Measurements from ENCODE around the gene CDC73.
"Not testable (repeated sequence)": the region's sequence is repeated elsewhere in the genome, so short reads cannot be mapped to it uniquely, and the experiment has no call there.

The CDC73 gene

DNA sequence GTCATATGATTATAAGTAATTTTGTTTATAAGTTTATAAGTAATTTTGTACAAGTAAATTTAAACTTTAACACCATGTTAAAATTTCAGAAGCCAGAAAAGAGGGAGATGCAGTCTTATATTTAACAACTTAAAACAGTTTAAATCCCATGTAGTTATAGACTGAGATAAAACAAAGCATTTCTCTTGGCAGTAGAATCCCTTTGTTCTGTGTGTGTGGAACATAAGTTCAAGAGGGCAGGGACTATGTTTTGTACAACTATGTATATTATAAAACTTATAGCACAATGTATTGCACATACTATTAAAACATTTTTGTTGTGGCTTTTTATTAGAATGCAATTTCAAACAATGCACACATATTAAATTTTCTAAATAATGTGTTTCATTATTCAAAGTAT, 109.3 kb downstream of the CDC73 start:
- DNase-seq (ENCODE audit: low read depth, low spot score), result not testable (repeated sequence)

DNA sequence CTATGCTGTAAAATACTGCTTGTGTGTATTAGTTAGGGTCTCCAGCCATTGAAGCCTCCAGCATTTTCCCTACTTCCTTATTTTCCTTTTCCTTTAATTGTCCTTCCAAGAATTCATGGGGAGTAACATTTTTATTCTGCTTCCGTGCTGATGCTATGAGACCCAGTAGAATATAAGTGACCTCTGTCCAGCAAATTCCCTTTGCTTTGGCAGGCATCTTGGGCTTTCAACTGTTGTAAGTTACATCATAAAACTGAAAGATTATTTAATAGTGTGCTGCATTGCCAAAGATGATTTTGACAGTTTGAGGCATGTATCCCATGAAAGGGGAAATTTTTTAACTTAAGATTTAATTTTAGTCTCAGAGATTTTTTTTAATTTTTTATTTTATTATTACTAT, 112.7 kb downstream of the CDC73 start:
- no peak for DNase-seq (ENCODE audit: low read depth, low spot score)

DNA sequence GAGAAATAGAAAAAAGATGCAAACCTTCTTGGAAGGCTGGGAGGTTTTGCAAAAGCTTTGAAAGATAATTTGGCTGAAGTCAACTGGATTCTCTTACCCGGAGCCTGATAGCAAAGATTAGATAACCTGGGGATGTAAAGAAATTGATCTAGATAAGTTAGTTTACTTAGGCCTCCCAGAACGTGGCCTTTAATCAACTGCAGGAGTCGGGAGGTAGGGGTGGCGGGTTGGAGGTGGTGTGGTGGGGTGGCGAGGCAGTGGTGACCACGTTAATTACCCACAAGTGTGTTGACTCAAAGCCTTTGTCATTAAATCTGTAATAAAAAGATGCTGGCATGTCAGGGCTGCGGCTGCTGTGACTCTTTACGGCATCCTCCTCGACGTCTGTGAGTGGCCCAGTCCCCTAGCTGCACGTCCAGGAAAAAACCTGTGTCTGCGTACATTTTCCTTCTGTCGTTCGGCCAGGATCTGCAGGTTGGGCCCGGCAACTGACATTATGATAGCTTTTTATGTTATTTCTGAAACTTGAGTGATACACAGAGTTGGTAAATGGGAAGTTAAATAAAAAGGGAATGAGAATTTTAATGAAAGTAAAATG, 115.6 kb downstream of the CDC73 start:
- DNase-seq (ENCODE audit: low read depth, low spot score), result no peak

DNA sequence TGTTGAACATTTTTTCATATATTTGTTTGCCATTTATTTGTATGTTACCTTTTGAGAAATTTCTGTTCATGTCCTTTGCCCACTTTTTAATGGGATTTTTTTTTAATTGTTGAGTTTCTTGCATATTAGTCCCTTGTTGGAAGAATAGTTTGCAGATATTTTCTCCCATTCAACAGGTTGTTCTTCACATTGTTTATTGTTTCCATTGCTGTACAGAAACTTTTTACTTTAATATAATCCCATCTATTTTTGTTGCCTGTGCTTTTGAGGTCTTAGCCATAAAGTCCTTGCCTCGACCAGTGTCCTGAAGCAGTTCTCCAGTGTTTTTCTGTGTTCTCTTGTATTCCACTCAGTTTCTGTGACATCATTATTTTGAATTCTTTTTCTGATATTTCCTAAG, 118.8 kb downstream of the CDC73 start:
- no peak for DNase-seq (ENCODE audit: low read depth, low spot score)

DNA sequence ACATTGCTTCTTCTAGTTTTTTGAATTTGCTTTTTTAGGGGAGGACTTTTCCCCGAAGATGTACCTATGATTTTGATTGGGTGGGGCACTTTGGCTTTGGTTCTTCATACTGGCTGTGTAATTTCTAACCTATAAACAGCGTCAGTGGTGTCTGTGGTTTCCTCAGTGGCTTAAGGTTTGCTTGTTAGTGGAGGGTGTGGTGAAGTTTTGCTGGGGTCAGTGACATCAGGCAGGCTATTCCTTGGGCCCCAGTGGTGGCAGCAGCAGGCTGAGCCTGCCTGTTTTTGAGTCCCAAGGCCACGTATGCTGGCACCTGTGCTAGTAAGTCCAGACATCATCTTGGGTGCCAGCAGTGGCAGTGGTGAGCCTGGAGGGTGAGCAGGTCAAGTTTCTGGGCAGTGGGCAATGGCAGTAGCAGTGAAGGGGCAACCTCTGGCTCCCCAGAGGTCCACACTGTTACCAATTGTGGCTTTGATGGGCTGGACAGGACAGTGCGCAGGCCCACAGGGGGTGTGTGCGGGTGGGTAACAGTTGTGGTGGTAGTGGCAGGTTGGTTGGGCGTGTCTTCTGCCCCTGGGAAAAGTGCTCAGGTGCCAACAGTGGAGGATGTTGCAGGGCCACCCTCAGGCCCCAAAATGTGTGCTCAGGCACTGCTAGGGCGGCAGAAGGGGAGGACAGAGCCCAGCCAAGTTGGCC, 119.4 kb downstream of the CDC73 start:
- DNase-seq (ENCODE audit: low read depth, low spot score), result no peak

DNA sequence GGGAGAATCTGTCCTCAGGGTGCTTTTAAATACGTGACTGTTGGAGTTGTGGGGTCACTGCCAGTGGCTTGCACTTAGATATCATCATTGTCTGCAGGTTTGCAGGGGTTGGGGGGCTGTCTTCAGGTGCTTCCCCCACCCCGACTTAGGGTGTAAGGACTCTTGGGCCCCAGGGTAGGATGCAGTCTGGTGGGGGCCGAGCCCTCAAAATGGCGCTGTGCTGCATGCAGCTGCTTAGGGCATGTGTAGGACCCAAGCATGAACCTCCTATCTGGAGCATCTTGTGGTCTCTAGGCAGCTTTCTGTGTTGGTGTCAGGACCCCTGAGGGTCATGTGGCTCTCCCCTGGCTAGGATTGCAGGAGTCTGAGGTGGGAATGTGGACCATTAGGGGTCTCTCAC, 120.2 kb downstream of the CDC73 start:
- no peak for DNase-seq (ENCODE audit: low read depth, low spot score)

DNA sequence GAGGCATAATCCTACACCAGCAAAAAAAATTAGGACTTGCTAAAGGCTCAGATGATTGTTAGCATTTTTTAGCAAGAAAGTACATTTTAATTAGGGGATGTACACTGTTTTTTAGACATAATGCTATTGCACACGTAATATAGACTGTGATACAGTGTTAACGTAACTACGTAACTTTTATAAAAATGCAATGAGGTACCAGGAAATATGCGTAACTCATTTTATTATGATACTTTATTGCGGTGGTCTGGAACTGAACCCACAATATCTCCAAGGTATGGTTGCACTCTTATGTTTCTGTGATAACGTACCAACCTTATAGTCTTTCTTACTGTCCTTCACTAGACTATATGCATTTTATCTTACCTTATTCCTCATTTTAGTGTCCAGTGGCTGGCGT, 127.4 kb downstream of the CDC73 start:
- DNase-seq (ENCODE audit: low read depth, low spot score), result no peak

DNA sequence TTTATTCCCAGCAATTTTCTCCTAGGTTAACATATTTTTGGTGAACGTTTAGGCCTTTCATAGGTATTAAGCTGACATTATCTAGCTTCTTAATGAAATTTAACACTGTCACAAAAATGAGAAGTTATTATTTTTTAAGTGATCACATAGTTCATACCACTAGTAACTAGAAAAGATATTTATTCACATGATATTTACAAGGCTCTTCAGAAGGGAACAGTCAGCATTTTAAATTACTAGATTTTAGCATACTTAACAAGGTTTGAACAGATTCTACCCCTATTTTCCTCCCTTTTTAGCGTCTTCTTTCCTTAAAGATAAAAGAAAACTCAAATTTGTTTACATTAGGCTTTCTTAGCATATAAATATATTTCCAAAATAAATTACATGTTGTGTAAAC, 130.1 kb downstream of the CDC73 start:
- no peak for DNase-seq (ENCODE audit: low read depth, low spot score)

DNA sequence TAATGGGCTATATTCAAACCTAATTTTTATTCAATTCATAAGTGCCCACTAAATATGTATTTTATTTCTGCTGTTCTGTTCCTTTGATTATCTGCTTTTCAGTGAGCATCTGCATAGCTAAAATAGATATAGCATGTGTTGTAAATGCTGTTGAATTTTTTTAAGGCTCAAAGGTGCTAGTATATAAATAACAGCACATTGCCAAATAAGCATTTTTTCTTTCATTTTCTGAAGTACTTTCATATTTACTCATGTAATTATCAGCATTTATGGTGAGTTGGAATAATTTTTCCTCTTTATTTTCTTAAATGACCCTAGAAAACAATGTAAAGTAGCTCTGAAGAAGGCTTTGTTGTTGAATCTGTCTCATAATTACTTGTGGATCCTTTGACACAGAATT, 134.2 kb downstream of the CDC73 start:
- no peak for DNase-seq (ENCODE audit: low read depth, low spot score)

DNA sequence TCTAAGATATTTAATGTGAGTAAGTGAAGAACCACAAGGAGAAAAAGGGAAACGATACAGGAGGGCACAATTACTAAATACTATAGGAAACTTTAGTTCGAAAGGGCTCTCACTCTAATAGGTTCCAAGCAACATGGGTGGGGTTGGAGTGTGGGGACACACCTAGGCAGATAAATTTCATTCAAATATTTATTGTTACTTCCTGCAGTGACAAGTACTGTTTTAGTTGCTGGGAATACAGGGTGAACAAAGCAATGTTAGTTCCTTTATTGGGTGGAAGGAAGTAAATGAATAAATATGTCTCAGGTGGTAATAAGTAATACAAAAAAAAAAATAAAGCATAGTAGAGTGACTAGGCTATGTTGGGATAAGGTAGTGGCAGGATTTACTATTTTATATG, 137.8 kb downstream of the CDC73 start:
- DNase-seq (ENCODE audit: low read depth, low spot score), result no peak

DNA sequence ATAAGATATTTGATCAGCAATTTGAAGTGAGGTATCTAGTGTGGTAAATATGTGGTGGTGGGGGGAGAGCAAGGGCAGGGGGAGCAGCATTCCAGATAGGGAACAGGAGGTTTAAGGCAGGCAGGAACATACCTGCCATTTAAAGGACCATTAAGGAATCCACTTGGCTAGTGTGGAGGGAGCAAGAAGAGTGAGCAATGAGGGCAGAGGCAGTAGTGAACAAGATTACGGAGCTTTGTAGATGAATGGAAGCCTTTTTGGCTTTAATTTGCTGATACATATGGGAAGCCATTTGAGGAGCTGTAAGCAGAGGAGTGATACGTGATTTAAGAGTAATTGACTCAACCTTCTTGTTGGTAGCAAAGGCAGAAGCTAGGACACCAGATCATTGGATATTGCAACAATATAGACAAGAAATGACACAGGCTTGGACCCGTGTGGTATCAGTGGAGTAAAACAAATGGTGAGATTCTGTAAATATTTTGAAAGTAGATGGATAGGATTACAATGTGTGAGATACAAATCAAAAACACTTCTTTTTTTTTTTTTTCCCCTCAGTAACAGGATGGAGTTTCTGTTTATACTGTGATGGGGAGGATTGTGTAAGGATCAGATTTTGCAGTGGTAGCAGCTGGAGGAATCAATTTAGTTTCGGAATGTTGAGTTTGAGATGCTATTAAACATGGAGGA, 138.4 kb downstream of the CDC73 start:
- DNase-seq (ENCODE audit: low read depth, low spot score), result no peak

DNA sequence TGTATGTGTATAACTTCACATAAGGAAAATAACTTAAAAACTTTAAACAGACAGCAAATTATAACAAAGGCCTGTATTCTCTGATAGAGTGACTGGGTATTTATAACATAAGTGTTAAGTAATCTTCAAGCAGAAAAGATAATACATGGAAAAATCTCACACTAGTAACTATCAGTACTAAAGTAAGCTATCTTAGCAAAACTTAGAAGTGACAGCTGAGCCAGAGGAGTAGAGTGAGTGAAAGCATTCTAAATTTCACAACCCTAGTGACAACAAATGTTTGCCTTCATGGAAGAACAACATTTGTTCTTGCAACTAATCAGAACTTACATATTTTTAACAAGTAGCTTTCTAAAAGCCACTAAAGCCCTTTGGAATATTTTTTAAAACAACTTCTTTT, 139.1 kb downstream of the CDC73 start:
- no peak for DNase-seq (ENCODE audit: low read depth, low spot score)

DNA sequence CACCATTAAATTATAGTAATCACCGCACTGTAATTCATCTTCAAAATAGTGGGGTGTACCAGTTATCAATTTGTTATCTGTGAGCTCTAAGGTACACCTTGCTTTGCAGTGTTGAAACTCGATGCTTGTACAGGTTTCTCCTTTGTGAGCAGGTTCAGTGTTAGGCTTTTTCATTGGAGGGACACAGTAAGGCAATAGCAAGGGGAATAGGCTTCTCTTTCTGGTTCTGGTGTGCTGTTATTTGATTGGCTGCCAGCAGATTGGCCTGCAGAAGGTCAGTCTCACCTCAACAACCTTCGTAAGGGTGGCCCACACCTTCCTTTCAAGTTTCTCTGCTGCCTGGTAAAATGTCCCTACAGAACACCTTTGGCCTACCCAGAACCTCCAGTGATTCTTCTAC, 140.8 kb downstream of the CDC73 start:
- no peak for DNase-seq (ENCODE audit: low read depth, low spot score)

DNA sequence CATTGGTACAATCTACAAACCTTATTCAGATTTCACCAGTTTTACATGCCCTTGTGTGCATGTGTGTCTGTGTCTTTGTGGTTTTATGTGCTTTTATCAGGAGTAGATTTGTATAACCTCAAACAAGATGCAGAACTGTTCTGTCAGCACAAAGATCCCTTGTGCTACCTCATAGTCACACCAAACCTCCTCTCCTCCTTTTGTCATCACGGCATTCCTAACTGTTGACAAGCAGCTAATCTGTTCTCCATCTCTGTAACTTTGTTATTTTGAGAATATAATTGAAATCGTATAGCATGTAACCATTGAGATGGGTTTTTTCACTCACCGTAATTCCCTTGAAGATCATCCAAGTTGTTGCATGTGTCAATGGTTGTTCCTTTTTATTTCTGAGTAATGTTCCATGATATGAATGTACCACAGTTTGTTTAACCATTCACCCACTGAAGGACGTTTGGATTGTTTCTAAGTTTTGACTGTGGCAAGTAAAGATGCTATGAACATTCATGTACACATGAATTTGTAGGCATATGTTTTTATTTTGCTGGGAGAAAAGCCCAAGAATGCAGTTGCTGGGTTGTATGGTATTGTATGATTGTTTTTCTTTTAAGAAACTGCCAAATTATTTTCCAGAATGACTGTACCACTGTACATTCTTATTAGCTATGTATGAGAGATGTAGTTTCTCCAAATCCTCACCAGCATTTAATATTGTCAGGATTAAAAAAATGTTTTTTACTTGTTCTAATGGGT, 142.7 kb downstream of the CDC73 start:
- DNase-seq (ENCODE audit: low read depth, low spot score), result no peak

DNA sequence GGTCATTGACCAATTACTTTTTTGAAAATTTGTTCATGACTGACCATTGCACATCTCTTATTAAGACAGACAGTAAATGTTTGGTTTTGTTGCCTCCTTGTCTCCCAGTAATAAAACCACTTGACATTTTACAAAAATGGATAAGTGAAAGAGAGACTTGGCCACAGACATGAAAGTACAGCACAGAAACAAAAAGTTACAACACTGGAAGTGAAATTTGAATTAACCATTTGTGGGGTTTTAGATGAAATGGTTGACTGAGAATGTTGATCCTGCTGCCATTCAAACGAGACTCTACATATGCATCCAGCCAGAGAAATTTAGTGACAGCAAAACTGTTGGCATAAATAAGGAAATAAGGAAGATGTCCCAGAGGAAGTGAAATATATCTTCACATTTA, 143.9 kb downstream of the CDC73 start:
- no peak for DNase-seq (ENCODE audit: low read depth, low spot score)

DNA sequence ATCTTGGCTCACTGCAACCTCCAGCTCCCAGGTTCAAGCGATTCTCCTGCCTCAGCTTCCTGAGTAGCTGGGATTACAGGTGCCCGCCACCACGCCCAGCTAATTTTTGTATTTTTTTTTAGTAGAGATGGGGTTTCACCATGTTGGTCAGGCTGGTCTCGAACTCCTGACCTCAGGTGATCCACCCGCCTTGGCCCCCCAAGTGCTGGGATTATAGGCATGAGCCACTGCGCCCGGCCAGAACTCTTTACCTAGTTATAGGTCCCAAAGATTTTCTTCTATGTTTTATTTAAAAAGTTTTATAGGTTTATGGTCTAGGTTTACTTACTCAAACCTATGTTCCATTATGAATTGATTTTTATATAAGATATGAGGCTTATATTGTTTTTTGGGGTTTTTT, 145.0 kb downstream of the CDC73 start:
- DNase-seq (ENCODE audit: low read depth, low spot score), result not testable (repeated sequence)

DNA sequence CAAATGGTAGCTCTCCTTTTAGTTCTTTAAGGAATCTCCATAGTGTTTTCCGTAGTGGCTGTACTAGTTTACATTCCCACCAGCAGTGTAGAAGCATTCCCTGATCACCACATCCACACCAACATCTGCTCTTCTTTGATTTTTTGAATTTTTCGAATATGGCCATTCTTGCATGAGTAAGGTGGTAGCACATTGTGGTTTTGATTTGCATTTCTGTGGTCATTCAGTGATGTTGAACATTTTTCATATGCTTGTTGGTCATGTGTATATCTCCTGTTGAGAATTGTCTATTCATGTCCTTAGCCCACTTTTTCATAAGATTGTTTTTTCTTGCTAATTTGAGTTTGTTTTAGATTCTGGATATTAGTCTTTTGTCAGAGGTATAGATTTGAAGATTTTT, 149.2 kb downstream of the CDC73 start:
- DNase-seq (ENCODE audit: low read depth, low spot score), result no peak

DNA sequence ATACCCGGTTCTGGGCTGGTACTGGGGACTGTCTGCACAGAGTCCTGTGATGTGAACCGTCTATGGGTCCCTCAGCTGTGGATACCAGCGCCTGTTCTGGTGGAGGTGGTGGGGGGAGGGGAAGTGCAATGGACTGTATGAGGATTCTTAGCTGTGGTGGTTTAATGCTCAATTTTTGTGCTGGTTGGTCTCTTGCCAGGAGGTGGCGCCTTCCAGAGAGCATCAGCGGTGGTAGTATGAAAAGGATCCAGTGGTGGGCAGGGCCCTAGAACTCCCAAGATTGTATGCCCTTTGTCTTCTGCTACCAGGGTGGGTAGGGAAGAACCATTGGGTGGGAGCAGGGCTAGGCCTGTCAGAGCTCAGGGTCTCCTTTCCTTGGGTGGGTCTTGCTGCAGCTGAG, 153.9 kb downstream of the CDC73 start:
- DNase-seq (ENCODE audit: low read depth, low spot score), result no peak

DNA sequence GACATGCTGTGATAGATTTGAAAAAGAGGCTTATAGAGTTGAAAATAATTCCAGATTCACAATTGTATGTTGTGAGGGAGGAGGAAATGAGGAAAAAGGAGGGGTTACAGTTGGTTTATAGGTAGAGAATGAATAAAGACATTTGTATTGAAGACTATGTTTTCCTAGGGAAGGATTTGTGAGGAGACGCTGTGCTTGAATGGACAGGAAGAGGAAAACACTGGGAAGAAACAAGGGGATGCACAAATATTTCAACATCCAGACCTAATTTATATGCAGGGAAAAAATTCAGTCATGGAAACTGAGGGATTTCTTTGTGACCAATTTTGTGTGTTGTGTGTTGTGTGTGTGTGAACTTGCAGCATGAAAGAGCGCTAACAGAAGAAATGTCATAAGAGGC, 157.1 kb downstream of the CDC73 start:
- DNase-seq (ENCODE audit: low read depth, low spot score), result no peak

DNA sequence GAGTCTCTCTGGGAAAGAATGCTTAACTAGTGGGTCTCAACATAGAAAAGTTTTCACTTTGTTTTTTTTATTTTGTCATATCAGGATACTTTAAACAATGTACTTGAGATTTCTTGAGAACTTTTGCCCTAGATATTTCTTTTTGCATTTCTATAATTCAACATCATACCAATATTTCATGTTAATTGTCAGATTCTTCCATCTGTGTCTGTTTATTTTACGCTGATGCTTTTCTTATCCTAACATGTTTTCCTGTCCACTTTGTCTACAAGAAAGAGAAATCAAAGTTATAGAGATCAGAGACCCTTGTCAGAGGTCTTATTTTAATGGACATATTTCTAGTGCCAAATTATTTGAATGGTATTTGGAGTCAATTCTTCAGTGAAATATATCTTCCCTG, 160.1 kb downstream of the CDC73 start:
- DNase-seq (ENCODE audit: low read depth, low spot score), result no peak

DNA sequence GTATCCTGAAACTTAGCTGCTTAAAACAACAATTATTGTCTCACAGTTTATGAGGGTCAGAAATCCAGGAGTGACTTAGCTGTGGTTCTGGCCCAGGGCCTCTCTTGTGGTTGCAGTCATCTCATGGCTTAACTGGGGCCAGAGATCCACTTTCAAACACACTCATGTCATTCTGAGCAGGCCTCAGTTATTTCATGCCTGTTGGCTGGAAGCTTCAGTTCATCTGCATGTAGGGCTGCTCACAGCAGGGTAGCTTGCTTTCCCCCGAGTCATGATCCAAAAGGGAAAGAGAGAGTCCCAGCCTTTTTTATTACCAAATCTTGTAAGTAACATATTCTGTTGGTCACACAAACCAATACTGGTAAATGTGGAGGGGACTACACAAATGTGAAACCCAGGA, 161.2 kb downstream of the CDC73 start:
- DNase-seq (ENCODE audit: low read depth, low spot score), result no peak

DNA sequence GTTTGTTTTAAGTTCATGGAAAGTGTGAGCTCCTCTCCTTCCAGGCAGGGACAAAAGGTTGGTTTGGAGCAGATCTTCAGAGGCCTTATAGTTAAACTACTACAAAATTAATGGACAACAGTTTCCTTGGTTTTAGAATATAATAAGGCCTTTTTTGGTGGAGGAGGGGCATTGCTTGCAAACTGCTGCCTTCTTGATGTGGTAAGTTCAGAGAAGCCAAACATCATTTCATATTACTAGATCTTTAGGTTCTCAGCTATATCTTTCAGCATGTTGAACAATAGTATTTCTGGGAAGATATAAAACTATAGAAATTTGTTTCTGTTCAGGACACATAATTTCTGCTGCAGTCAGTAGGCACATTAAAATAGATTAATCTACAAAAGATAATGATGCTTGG, 162.4 kb downstream of the CDC73 start:
- no peak for DNase-seq (ENCODE audit: low read depth, low spot score)

DNA sequence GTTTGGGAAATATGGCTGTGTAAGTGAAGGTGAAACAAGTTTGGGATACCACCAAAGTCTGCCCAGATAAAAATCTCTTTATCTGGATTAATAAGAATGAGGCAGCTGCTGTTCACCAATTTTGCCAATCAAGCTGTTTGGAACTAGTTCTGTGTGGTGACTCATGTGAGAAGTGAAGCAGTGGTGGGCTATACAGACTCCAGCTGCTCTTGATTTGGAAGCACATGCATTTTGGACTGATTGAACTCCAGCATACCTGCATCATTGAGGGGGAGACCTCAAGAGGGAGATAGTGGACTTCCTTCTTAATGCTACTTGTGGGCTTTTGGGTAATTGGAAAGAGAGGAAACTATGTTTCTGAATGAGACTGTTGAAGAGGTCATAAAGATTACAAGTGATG, 163.8 kb downstream of the CDC73 start:
- DNase-seq (ENCODE audit: low read depth, low spot score), result no peak
